Peyer's patch (tissue), 4 donors: ENCODE results near the gene TMEM132D.

Experiments
- POLR2A ChIP-seq, 2 donors: fragments of 450-650 bp; IDR thresholded peaks; one replicate each; pipeline ENCODE4 v1.5.1; 2017; ENCODE audit warnings: antibody characterized with exemption in 2 of 2, mild to moderate bottlenecking in 2 of 2, moderate library complexity in 2 of 2
- TF ChIP-seq, protein P1 (sequence below), 6 experiments: fragments of 450-650 bp in 4 of 6; fragments of 200-600 bp in 2 of 6; sonication (generic) in 1 of 6; IDR thresholded peaks; one replicate each; pipeline ENCODE4 v1.5.1; 2017 to 2019; ENCODE audit warnings: antibody characterized with exemption in 6 of 6, mild to moderate bottlenecking in 3 of 6, moderate library complexity in 1 of 6

DNA sequence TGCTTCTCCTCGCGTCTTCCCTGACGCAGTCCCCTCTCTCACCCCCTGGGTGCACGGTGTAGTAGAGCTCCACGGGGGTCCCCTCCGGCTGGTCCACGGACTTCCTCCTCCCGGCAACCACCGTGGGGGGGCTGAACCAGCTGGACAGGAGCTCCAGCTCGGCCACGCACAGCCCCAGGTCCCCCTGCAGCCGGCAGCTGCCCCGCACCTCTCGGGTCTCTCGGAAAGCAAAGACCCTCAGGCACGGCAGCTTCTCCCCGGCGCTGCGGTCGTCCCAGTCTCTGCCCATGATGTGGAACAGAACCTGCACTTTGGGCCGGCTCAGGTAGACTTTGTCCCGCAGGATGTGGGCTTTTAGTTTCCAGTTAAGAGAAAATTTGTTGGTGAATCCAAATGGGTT, 203.8 kb downstream of the TMEM132D start:
- TF ChIP-seq, protein P1, sequence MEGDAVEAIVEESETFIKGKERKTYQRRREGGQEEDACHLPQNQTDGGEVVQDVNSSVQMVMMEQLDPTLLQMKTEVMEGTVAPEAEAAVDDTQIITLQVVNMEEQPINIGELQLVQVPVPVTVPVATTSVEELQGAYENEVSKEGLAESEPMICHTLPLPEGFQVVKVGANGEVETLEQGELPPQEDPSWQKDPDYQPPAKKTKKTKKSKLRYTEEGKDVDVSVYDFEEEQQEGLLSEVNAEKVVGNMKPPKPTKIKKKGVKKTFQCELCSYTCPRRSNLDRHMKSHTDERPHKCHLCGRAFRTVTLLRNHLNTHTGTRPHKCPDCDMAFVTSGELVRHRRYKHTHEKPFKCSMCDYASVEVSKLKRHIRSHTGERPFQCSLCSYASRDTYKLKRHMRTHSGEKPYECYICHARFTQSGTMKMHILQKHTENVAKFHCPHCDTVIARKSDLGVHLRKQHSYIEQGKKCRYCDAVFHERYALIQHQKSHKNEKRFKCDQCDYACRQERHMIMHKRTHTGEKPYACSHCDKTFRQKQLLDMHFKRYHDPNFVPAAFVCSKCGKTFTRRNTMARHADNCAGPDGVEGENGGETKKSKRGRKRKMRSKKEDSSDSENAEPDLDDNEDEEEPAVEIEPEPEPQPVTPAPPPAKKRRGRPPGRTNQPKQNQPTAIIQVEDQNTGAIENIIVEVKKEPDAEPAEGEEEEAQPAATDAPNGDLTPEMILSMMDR (IDR thresholded peaks at IDR 0.05), result no peak
- no peak for TF ChIP-seq POLR2A (IDR thresholded peaks at IDR 0.05)
